Activated CD4-positive, CD25-positive, alpha-beta regulatory T cell treated with anti-CD3 and anti-CD28 coated beads, Interleukin-2, amount 50 U/mL, for 24 hours (primary cell): Measurements from ENCODE around the gene BRAF.
"Not testable (repeated sequence)": the region's sequence is repeated elsewhere in the genome, so short reads cannot be mapped to it uniquely, and the experiment has no call there.

Experiments used
- ATAC-seq, 2 donors: fragments of 150-1000 bp; cut with Tn5 transposase; one replicate each; pipeline ENCODE4 v1.10.0; 2021; ENCODE audit warnings: mild to moderate bottlenecking in 1 of 2, moderate library complexity in 1 of 2

Gene BRAF

GRCh38 chr7:140924821-140925421 lies at the start of gene BRAF:
BRAF (minus strand) TSS chr7:140924929; CDS start chr7:140924703, 226 bp downstream.
- ATAC-seq = peak; percentile 64 to 72

- ATAC-seq = no peak
Measured at GRCh38 chr7:140972876-140973829, 48.4 kb upstream of the BRAF start.

- no peak for ATAC-seq
Measured at GRCh38 chr7:140972344-140972743, 47.6 kb upstream of the BRAF start.

- no peak for ATAC-seq
Measured at GRCh38 chr7:140967438-140967837, 42.7 kb upstream of the BRAF start.

- ATAC-seq = no peak
Measured at GRCh38 chr7:140966561-140967233, 42.0 kb upstream of the BRAF start.

GRCh38 chr7:140961117-140961516 lies 36.4 kb upstream of the BRAF start:
- no peak for ATAC-seq

- not testable (repeated sequence) for ATAC-seq
Measured at GRCh38 chr7:140956997-140957396, 32.3 kb upstream of the BRAF start.

- no peak for ATAC-seq
Measured at GRCh38 chr7:140945940-140946339, 21.2 kb upstream of the BRAF start.

GRCh38 chr7:140942242-140942641 lies 17.5 kb upstream of the BRAF start:
- ATAC-seq = not testable (repeated sequence)

GRCh38 chr7:140940898-140941297 lies 16.2 kb upstream of the BRAF start:
- no peak for ATAC-seq

GRCh38 chr7:140937702-140938264 lies 13.1 kb upstream of the BRAF start:
- ATAC-seq = no peak

- ATAC-seq = no peak
Measured at GRCh38 chr7:140928491-140929309, 4.0 kb upstream of the BRAF start.

GRCh38 chr7:140927945-140928344 lies 3.2 kb upstream of the BRAF start:
- ATAC-seq = not testable (repeated sequence)

- ATAC-seq = no peak
Measured at GRCh38 chr7:140927351-140927750, 2.6 kb upstream of the BRAF start.

- ATAC-seq = no peak
Measured at GRCh38 chr7:140926021-140926817, 1.5 kb upstream of the BRAF start.

- peak; percentile 75 to 76 for ATAC-seq
Measured at GRCh38 chr7:140924019-140924820, 509 bp downstream of the BRAF start.

GRCh38 chr7:140923358-140924006 lies 1.2 kb downstream of the BRAF start:
- no peak for ATAC-seq

- ATAC-seq = no peak
Measured at GRCh38 chr7:140922741-140923345, 1.9 kb downstream of the BRAF start.

GRCh38 chr7:140920745-140921144 lies 4.0 kb downstream of the BRAF start:
- no peak for ATAC-seq
